ENCODE results near the gene OR2K2.
"Not testable (repeated sequence)": the region's sequence is repeated elsewhere in the genome, so short reads cannot be mapped to it uniquely, and the experiment has no call there.

The OR2K2 gene

DNA sequence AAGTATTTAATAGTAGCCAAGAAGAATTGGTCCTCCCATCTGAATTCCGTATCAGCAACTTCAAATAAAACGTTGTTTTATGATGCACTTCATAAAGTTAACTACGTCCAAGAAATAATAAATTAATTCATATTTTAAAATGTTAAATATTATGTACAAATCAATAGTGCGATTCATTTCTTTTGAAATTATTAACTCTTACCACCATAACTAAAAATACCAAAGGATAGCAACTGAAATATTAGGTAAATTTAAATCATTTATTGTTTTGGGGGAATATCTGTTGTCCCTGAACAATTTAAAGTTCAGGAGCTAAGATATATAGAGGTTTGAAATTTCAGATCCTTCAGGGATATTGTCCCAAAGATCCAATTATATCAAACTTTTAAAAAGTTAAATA lies at the start of gene OR2K2:
TSS of gene OR2K2 (minus strand) at position 101 of the 400 bp plus-strand sequence. CDS start 1,791 bp downstream, outside the sequence.
- in situ Hi-C loops (cut with MboI; ENCODE audit: low sequenced_read_pairs): no loop called here

- in situ Hi-C loops (cut with MboI; ENCODE audit: low sequenced_read_pairs): no loop called here
Observed at GRCh38 chr9:111375817-111376564, 46.0 kb upstream of the OR2K2 start.

- in situ Hi-C loops (cut with MboI; ENCODE audit: low sequenced_read_pairs): no loop called here
Observed at GRCh38 chr9:111375062-111375461, 45.0 kb upstream of the OR2K2 start.

- in situ Hi-C loops (cut with MboI; ENCODE audit: low sequenced_read_pairs): no loop called here
Observed at GRCh38 chr9:111372297-111372696, 42.3 kb upstream of the OR2K2 start.

DNA sequence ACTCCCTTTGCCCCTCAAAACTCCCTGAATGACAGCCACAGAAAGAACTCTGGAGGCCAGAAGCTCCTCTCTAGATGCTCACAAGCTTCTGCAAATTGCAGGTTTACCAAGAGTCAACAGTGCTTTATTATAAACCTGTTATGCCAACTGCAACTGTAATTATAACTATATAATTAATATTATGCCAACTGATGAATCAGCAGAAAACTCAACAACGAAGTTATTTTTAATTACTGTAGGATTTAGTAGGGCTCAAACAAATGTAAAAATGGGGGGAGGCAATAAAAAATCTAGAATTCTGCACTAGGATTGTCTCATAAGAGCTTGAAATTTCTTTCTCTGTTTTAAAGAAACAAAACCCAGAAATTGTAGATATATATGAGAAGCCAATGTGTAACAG lies 37.0 kb upstream of the OR2K2 start:
- in situ Hi-C loops (cut with MboI; ENCODE audit: low sequenced_read_pairs): no loop called here

DNA sequence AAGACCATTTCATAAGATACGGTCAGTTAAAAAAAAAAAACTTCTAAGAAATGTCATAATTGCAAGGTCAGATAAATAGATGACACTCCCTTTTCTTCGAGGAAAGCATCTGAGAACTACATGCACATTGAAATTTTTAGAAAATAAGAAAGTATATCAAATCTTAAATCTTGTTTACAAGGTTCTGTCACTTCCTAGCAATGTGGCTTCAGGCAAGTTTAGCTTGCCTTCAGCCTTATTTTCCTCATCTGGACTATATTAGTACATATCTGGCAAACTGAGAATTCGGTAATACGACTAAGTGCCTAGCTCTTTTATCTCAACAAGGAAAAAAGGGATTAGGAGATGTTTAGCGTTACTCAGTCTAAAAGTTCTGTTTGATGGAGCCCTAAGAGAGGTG lies 32.5 kb upstream of the OR2K2 start:
- in situ Hi-C loops (cut with MboI; ENCODE audit: low sequenced_read_pairs): no loop called here

- in situ Hi-C loops (cut with MboI; ENCODE audit: low sequenced_read_pairs): no loop called here
Observed at GRCh38 chr9:111360881-111361280, 30.9 kb upstream of the OR2K2 start.

DNA sequence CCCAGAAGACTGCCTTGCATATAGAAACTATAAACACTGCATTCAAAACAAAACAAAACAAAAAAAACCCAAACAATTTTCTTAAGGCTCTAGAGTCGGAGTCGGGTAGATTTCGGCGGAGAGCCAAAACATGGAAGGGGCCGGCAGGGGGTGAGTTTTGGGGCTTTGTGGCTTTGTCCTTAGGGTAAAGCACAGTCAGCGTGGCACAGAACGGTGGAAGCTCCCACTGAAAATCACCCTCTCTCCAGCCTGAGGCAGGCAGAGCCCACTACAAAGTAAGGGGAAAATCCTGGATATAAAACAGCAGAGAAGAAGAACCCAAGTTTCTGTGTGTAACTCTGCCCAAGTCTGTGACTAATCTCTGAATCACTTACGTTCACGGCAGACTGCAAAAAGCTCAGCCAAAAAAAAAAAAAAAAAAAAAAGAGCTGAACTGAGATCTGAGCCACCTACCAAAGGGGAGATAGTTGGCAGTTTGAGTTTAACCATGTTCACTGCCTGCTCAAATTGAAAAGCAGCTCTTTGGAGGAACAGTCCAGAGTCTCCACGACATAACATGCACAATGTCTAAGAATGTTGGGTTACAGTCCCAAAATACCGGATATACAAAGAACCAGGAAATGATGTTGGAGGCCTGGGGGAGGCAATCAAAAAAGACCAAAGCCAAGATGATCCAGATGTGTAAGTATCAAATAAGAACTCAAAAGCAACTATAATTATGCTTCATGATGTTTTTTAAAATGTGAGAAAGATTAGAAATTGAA lies 26.6 kb upstream of the OR2K2 start:
- in situ Hi-C loops (cut with MboI; ENCODE audit: low sequenced_read_pairs): no loop called here

- in situ Hi-C loops (cut with MboI; ENCODE audit: low sequenced_read_pairs): no loop called here
Observed at GRCh38 chr9:111352545-111352944, 22.5 kb upstream of the OR2K2 start.

DNA sequence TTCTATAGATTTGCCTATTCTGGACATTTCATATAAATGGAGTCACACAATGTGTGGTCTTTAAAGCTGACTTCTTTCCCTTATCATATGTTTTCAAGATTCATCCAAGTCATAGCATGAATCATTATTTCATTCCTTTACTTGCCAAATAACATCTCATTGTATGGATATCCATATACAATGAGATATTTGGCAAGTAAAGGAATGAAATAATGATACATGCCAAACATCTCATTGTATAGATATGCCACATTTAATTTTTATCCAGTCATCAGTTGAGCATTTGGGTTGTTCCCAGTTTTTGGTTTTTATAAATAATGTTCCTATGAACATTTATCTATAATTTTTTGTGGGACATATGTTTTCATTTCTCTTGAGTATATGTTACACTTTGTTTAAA lies 20.5 kb upstream of the OR2K2 start:
- in situ Hi-C loops (cut with MboI; ENCODE audit: low sequenced_read_pairs): no loop called here

DNA sequence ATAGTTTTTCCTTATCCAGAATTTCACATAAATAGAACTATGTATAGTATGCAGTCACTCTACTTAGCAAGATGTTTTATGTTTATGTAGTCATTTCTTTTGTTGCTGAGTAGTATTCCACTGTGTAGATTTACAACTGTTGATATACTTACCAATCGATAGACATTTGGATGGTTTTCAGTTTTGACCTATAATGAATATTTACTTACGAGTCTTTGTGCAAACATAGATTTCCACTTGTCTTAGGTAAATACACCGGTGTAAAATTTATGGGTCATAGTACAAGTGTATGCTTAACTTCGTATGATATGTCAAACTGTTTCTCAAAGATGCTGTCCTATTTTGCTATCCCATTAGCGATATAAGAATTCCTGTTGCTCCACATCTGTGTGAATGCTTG lies 19.7 kb upstream of the OR2K2 start:
- in situ Hi-C loops (cut with MboI; ENCODE audit: low sequenced_read_pairs): no loop called here

DNA sequence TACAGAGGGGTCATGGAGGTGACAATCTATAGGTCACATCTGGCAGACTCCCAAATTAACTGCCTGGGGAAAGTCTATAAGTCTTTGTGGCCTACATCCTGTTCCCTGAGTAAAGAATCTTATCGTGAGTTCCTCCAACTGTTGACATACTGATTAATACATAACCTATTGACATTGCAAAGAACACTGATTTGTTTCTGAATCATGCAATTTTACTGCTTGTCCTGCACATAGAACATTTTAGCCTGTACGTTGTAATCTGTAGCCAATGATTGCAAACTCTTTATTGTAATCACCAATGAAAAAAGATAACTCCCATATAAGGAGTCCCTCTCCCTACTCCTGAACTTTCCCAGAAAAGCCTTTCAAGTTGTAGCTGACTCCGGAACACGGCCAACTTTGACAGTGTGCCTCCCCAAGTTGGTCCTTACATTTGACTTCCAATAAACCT lies 18.8 kb upstream of the OR2K2 start:
- in situ Hi-C loops (cut with MboI; ENCODE audit: low sequenced_read_pairs): no loop called here

GRCh38 chr9:111334318-111334863 lies 4.4 kb upstream of the OR2K2 start:
- in situ Hi-C loops (cut with MboI; ENCODE audit: low sequenced_read_pairs): not testable (repeated sequence)

DNA sequence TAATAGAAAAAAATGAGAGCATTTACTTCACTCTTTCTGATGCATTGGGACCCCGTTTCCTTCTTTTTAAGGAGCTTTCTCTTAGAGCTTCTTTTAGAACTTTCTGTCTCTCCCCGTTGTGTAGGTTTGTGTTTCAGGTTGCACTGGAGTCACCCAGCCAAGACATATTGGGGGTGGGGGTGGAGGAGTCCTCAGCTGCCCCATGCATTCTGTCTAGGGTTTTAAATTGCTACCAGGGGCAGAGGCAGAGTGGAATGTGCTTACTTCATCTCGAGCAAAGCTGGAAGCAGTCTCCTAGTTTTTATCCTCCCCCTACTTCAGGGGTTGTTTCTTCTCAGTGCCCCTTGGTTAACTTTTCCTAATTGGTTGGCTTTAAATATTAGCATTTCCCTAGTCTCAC lies 9.4 kb downstream of the OR2K2 start:
- in situ Hi-C loops (cut with MboI; ENCODE audit: low sequenced_read_pairs): no loop called here

GRCh38 chr9:111316796-111317195 lies 13.2 kb downstream of the OR2K2 start:
- in situ Hi-C loops (cut with MboI; ENCODE audit: low sequenced_read_pairs): no loop called here

GRCh38 chr9:111305914-111306313 lies 24.1 kb downstream of the OR2K2 start:
- in situ Hi-C loops (cut with MboI; ENCODE audit: low sequenced_read_pairs): no loop called here

DNA sequence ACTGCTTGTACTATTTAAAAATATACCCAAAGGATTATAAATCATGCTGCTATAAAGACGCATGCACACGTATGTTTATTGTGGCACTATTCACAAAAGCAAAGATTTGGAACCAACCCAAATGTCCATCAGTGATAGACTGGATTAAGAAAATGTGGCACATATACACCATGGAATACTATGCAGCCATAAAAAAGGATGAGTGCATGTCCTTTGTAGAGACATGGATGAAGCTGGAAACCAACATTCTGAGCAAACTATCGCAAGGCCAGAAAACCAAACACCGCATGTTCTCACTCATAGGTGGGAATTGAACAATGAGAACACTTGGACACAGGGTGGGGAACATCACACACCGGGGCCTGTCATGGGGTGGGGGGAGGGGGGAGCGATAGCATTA lies 26.0 kb downstream of the OR2K2 start:
- in situ Hi-C loops (cut with MboI; ENCODE audit: low sequenced_read_pairs): not testable (repeated sequence)

DNA sequence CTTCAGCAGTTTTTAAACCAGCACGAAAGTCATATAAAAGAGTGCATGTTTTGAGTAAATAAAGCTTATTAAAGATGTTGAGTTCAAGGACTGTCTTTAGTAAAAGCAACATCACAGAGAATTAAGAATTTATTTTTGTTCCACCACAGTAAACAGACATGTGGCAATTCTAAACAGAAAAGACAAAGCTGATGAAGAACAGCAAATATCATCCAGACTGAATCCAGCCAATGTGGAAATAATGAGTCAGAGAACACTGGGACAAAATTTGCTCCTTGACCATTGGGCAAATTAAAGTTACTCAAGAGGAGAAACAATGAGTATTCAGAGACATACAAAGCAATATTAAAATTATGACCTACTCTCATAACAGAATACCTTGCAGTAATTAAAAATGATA lies 28.8 kb downstream of the OR2K2 start:
- in situ Hi-C loops (cut with MboI; ENCODE audit: low sequenced_read_pairs): no loop called here

- in situ Hi-C loops (cut with MboI; ENCODE audit: low sequenced_read_pairs): no loop called here
Observed at GRCh38 chr9:111300140-111300735, 29.8 kb downstream of the OR2K2 start.

DNA sequence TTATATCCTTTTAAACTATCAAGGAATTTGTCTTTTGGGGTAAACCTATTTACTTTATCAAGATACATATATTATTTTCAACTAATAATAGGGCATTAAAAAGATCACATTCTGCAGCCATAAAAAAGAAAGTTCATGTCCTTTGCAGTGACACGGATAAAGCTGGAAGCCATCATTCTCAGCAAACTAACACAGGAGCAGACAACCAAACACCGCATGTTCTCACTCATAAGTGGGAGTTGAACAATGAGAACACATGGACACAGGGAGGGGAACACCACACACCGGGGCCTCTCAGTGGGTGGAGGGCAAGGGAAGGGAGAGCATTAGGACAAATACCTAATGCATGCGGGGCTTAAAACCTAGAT lies 30.4 kb downstream of the OR2K2 start:
- in situ Hi-C loops (cut with MboI; ENCODE audit: low sequenced_read_pairs): not testable (repeated sequence)

- in situ Hi-C loops (cut with MboI; ENCODE audit: low sequenced_read_pairs): no loop called here
Observed at GRCh38 chr9:111298731-111299598, 31.1 kb downstream of the OR2K2 start.
